ENCODE results near the gene DDX54.
A peak's percentile ranks its signal among the peaks of the same experiment; 100 is the strongest.

Gene DDX54

GRCh38 chr12:113133036-113133435 lies 52.2 kb downstream of the DDX54 start:
- H3K27ac ChIP-seq (replicated peaks; ENCODE audit: low read length), result no peak overlapping the region
- no peak overlapping the region for H3K4me2 ChIP-seq (ENCODE audit: insufficient read depth, low read length, poor library complexity, severe bottlenecking)
- no peak overlapping the region for H2BK5ac ChIP-seq (ENCODE audit: low read length)
- no peak overlapping the region for H2BK12ac ChIP-seq (ENCODE audit: low read length)
- DNase-seq (ENCODE audit: low spot score), result no peak
- no peak overlapping the region for H3K14ac ChIP-seq (ENCODE audit: low read length)
- H3K36me3 ChIP-seq (replicated peaks in 1 of 2; ENCODE audit: control insufficient read depth in 2 of 2, insufficient read depth in 2 of 2, low read length in 2 of 2), result no peaks in the 10 kb centered on the region
- H2BK15ac ChIP-seq (ENCODE audit: low read length), result peak overlapping the region; percentile 86
- no peak overlapping the region for H2AFZ ChIP-seq (ENCODE audit: low read length)
- H3K4ac ChIP-seq (ENCODE audit: low read length), result no peak overlapping the region
- H3K4me1 ChIP-seq (ENCODE audit: control insufficient read depth in 2 of 2, insufficient read depth in 1 of 2, low read depth in 1 of 2, low read length in 2 of 2), result peaks cover 0 to 7% of the 10 kb centered on the region in 2 donors
- H2AK5ac ChIP-seq (ENCODE audit: low read depth, low read length), result peak overlapping the region; percentile 79
- no peak overlapping the region for H4K8ac ChIP-seq (ENCODE audit: low read depth, low read length)
- H3K23ac ChIP-seq (ENCODE audit: low read depth, low read length, poor library complexity), result no peak overlapping the region
- H3K4me3 ChIP-seq (ENCODE audit: low read length in 2 of 2), result no peak overlapping the region
- no peaks in the 10 kb centered on the region for H3K9me3 ChIP-seq (replicated peaks in 1 of 2; ENCODE audit: control insufficient read depth in 2 of 2, insufficient read depth in 1 of 2, low read depth in 1 of 2, low read length in 2 of 2)
- peak overlapping the region; percentile 27 for H3K18ac ChIP-seq (ENCODE audit: low read length)
- no peak overlapping the region for H2BK120ac ChIP-seq (ENCODE audit: low read depth, low read length)
- H4K91ac ChIP-seq (ENCODE audit: low read depth, low read length, poor library complexity), result no peak overlapping the region
- peaks cover 4% of the 10 kb centered on the region for H3K79me1 ChIP-seq (ENCODE audit: low read depth, low read length)
- no peak overlapping the region for H3K9ac ChIP-seq (ENCODE audit: low read depth, low read length, poor library complexity)
- WGBS, 2 donors (ENCODE audit: extremely low coverage in 2 of 2, insufficient read length in 2 of 2, insufficient replicate concordance in 1 of 2), result no CpG with 5 or more reads among the region's 6 CpGs
- peaks cover 3 to 70% (median 19%) of the 10 kb centered on the region in 3 experiments for H3K27me3 ChIP-seq (ENCODE audit: control insufficient read depth in 3 of 3, insufficient read depth in 3 of 3, low read depth in 1 of 3, low read length in 3 of 3)

GRCh38 chr12:113131556-113131955 lies 53.7 kb downstream of the DDX54 start:
- peak overlapping the region; percentile 27 for H2AK5ac ChIP-seq (ENCODE audit: low read depth, low read length)
- no CpG with 5 or more reads among the region's 1 CpG for WGBS, 2 donors (ENCODE audit: extremely low coverage in 2 of 2, insufficient read length in 2 of 2, insufficient replicate concordance in 1 of 2)
- no peak overlapping the region for H2BK5ac ChIP-seq (ENCODE audit: low read length)
- no peak overlapping the region for H3K9ac ChIP-seq (ENCODE audit: low read depth, low read length, poor library complexity)
- no peak overlapping the region for H3K14ac ChIP-seq (ENCODE audit: low read length)
- no peak overlapping the region for H2AFZ ChIP-seq (ENCODE audit: low read length)
- no peak overlapping the region for H3K18ac ChIP-seq (ENCODE audit: low read length)
- H4K91ac ChIP-seq (ENCODE audit: low read depth, low read length, poor library complexity), result no peak overlapping the region
- no peaks in the 10 kb centered on the region for H3K36me3 ChIP-seq (replicated peaks in 1 of 2; ENCODE audit: control insufficient read depth in 2 of 2, insufficient read depth in 2 of 2, low read length in 2 of 2)
- H2BK120ac ChIP-seq (ENCODE audit: low read depth, low read length), result no peak overlapping the region
- no peak overlapping the region for H3K4me3 ChIP-seq (ENCODE audit: low read length in 2 of 2)
- no peak overlapping the region for H2BK15ac ChIP-seq (ENCODE audit: low read length)
- H3K79me1 ChIP-seq (ENCODE audit: low read depth, low read length), result peaks cover 4% of the 10 kb centered on the region
- H3K9me3 ChIP-seq (replicated peaks in 1 of 2; ENCODE audit: control insufficient read depth in 2 of 2, insufficient read depth in 1 of 2, low read depth in 1 of 2, low read length in 2 of 2), result no peaks in the 10 kb centered on the region
- H4K8ac ChIP-seq (ENCODE audit: low read depth, low read length), result no peak overlapping the region
- H3K4ac ChIP-seq (ENCODE audit: low read length), result no peak overlapping the region
- DNase-seq (ENCODE audit: low spot score), result no peak
- H3K23ac ChIP-seq (ENCODE audit: low read depth, low read length, poor library complexity), result no peak overlapping the region
- H3K4me1 ChIP-seq (ENCODE audit: control insufficient read depth in 2 of 2, insufficient read depth in 1 of 2, low read depth in 1 of 2, low read length in 2 of 2), result peaks cover 0 to 7% of the 10 kb centered on the region in 2 donors
- H2BK12ac ChIP-seq (ENCODE audit: low read length), result no peak overlapping the region
- H3K4me2 ChIP-seq (ENCODE audit: insufficient read depth, low read length, poor library complexity, severe bottlenecking), result no peak overlapping the region
- no peak overlapping the region for H3K27ac ChIP-seq (replicated peaks; ENCODE audit: low read length)
- peaks cover 3 to 68% (median 18%) of the 10 kb centered on the region in 3 experiments for H3K27me3 ChIP-seq (ENCODE audit: control insufficient read depth in 3 of 3, insufficient read depth in 3 of 3, low read depth in 1 of 3, low read length in 3 of 3)

GRCh38 chr12:113130457-113131135 lies 54.7 kb downstream of the DDX54 start:
- H3K27ac ChIP-seq (replicated peaks; ENCODE audit: low read length), result no peak overlapping the region
- H4K8ac ChIP-seq (ENCODE audit: low read depth, low read length), result no peak overlapping the region
- H3K9ac ChIP-seq (ENCODE audit: low read depth, low read length, poor library complexity), result no peak overlapping the region
- no peak overlapping the region for H2AFZ ChIP-seq (ENCODE audit: low read length)
- no peak overlapping the region for H3K4me2 ChIP-seq (ENCODE audit: insufficient read depth, low read length, poor library complexity, severe bottlenecking)
- no peak overlapping the region for H4K91ac ChIP-seq (ENCODE audit: low read depth, low read length, poor library complexity)
- H3K4ac ChIP-seq (ENCODE audit: low read length), result no peak overlapping the region
- peak overlapping the region; percentile 75 for H2BK12ac ChIP-seq (ENCODE audit: low read length)
- peak overlapping the region; percentile 80 for H3K23ac ChIP-seq (ENCODE audit: low read depth, low read length, poor library complexity)
- peaks cover 0 to 3% of the 10 kb centered on the region in 2 donors for H3K4me1 ChIP-seq (ENCODE audit: control insufficient read depth in 2 of 2, insufficient read depth in 1 of 2, low read depth in 1 of 2, low read length in 2 of 2)
- peak overlapping the region; percentile 98 for H2AK5ac ChIP-seq (ENCODE audit: low read depth, low read length)
- H3K27me3 ChIP-seq (ENCODE audit: control insufficient read depth in 3 of 3, insufficient read depth in 3 of 3, low read depth in 1 of 3, low read length in 3 of 3), result peaks cover 3 to 59% (median 14%) of the 10 kb centered on the region in 3 experiments
- peak overlapping the region; percentile 72 for H3K18ac ChIP-seq (ENCODE audit: low read length)
- H3K79me1 ChIP-seq (ENCODE audit: low read depth, low read length), result peaks cover 4% of the 10 kb centered on the region
- H3K14ac ChIP-seq (ENCODE audit: low read length), result no peak overlapping the region
- peak overlapping the region in 1 of 2 donors; percentile 59 for H3K4me3 ChIP-seq (ENCODE audit: low read length in 2 of 2)
- no CpG with 5 or more reads among the region's 18 CpGs for WGBS, 2 donors (ENCODE audit: extremely low coverage in 2 of 2, insufficient read length in 2 of 2, insufficient replicate concordance in 1 of 2)
- H3K36me3 ChIP-seq (replicated peaks in 1 of 2; ENCODE audit: control insufficient read depth in 2 of 2, insufficient read depth in 2 of 2, low read length in 2 of 2), result no peaks in the 10 kb centered on the region
- H2BK15ac ChIP-seq (ENCODE audit: low read length), result peak overlapping the region; percentile 67
- DNase-seq (ENCODE audit: low spot score), result no peak
- H2BK120ac ChIP-seq (ENCODE audit: low read depth, low read length), result no peak overlapping the region
- no peak overlapping the region for H2BK5ac ChIP-seq (ENCODE audit: low read length)
- H3K9me3 ChIP-seq (replicated peaks in 1 of 2; ENCODE audit: control insufficient read depth in 2 of 2, insufficient read depth in 1 of 2, low read depth in 1 of 2, low read length in 2 of 2), result no peaks in the 10 kb centered on the region

- no peaks in the 10 kb centered on the region for H3K4me1 ChIP-seq (ENCODE audit: control insufficient read depth in 2 of 2, insufficient read depth in 1 of 2, low read depth in 1 of 2, low read length in 2 of 2)
- no peak overlapping the region for H3K9ac ChIP-seq (ENCODE audit: low read depth, low read length, poor library complexity)
- peak overlapping the region; percentile 38 for H2BK15ac ChIP-seq (ENCODE audit: low read length)
- H2BK5ac ChIP-seq (ENCODE audit: low read length), result no peak overlapping the region
- peaks cover 4% of the 10 kb centered on the region for H3K79me1 ChIP-seq (ENCODE audit: low read depth, low read length)
- no peak overlapping the region for H2AFZ ChIP-seq (ENCODE audit: low read length)
- no peaks in the 10 kb centered on the region for H3K36me3 ChIP-seq (replicated peaks in 1 of 2; ENCODE audit: control insufficient read depth in 2 of 2, insufficient read depth in 2 of 2, low read length in 2 of 2)
- H2BK12ac ChIP-seq (ENCODE audit: low read length), result peak overlapping the region; percentile 75
- no peak overlapping the region for H3K4me2 ChIP-seq (ENCODE audit: insufficient read depth, low read length, poor library complexity, severe bottlenecking)
- no peaks in the 10 kb centered on the region for H3K9me3 ChIP-seq (replicated peaks in 1 of 2; ENCODE audit: control insufficient read depth in 2 of 2, insufficient read depth in 1 of 2, low read depth in 1 of 2, low read length in 2 of 2)
- H3K18ac ChIP-seq (ENCODE audit: low read length), result peak overlapping the region; percentile 71
- no peak overlapping the region for H2BK120ac ChIP-seq (ENCODE audit: low read depth, low read length)
- H3K27me3 ChIP-seq (ENCODE audit: control insufficient read depth in 3 of 3, insufficient read depth in 3 of 3, low read depth in 1 of 3, low read length in 3 of 3), result peaks cover 0 to 53% (median 8%) of the 10 kb centered on the region in 3 experiments
- no peak overlapping the region for H3K27ac ChIP-seq (replicated peaks; ENCODE audit: low read length)
- H4K91ac ChIP-seq (ENCODE audit: low read depth, low read length, poor library complexity), result no peak overlapping the region
- peak overlapping the region; percentile 63 for H3K14ac ChIP-seq (ENCODE audit: low read length)
- no CpG with 5 or more reads among the region's 17 CpGs for WGBS, 2 donors (ENCODE audit: extremely low coverage in 2 of 2, insufficient read length in 2 of 2, insufficient replicate concordance in 1 of 2)
- DNase-seq (ENCODE audit: low spot score), result no peak
- peak overlapping the region; percentile 98 for H2AK5ac ChIP-seq (ENCODE audit: low read depth, low read length)
- no peak overlapping the region for H3K4ac ChIP-seq (ENCODE audit: low read length)
- peak overlapping the region; percentile 80 for H3K23ac ChIP-seq (ENCODE audit: low read depth, low read length, poor library complexity)
- H3K4me3 ChIP-seq (ENCODE audit: low read length in 2 of 2), result peak overlapping the region in 1 of 2 donors; percentile 59
- H4K8ac ChIP-seq (ENCODE audit: low read depth, low read length), result no peak overlapping the region
Observed at GRCh38 chr12:113129664-113130456, 55.4 kb downstream of the DDX54 start.

Measured in neuronal stem cell (in vitro differentiated cells).